Liver (tissue), 3 donors: Measurements from ENCODE around the gene ZMYND10.

ENCODE experiments used
- NR2F2 ChIP-seq: IDR thresholded peaks from 2 replicates; pipeline ENCODE4 v1.6.1; 2016; ENCODE audit warnings: antibody characterized with exemption
- RXRA ChIP-seq, 2 donors: IDR thresholded peaks; 2 replicates each; pipeline ENCODE4 v1.6.1; 2017 to 2018; ENCODE audit warnings: antibody characterized with exemption in 2 of 2, mild to moderate bottlenecking in 1 of 2
- SP1 ChIP-seq: IDR thresholded peaks from 2 replicates; pipeline ENCODE4 v1.6.1; 2018; ENCODE audit warnings: antibody characterized with exemption, mild to moderate bottlenecking
- TAF1 ChIP-seq: conservative IDR thresholded peaks from 2 replicates; pipeline ENCODE4 v1.6.1; 2016; ENCODE audit warnings: antibody characterized with exemption, mild to moderate bottlenecking
- TF ChIP-seq, protein P1 (sequence below): fragments of 150-350 bp; IDR thresholded peaks from 2 replicates; pipeline ENCODE4 v1.5.1; 2017; ENCODE audit warnings: improper control_type of control experiment, low read depth, low read length; ENCODE audit not compliant: missing input control
- TF ChIP-seq, protein P2 (sequence below): IDR thresholded peaks from 2 replicates; pipeline ENCODE4 v1.6.1; 2016; ENCODE audit warnings: antibody characterized with exemption, mild to moderate bottlenecking
- donor health status: healthy.
- donor health status: healthy.

DNA sequence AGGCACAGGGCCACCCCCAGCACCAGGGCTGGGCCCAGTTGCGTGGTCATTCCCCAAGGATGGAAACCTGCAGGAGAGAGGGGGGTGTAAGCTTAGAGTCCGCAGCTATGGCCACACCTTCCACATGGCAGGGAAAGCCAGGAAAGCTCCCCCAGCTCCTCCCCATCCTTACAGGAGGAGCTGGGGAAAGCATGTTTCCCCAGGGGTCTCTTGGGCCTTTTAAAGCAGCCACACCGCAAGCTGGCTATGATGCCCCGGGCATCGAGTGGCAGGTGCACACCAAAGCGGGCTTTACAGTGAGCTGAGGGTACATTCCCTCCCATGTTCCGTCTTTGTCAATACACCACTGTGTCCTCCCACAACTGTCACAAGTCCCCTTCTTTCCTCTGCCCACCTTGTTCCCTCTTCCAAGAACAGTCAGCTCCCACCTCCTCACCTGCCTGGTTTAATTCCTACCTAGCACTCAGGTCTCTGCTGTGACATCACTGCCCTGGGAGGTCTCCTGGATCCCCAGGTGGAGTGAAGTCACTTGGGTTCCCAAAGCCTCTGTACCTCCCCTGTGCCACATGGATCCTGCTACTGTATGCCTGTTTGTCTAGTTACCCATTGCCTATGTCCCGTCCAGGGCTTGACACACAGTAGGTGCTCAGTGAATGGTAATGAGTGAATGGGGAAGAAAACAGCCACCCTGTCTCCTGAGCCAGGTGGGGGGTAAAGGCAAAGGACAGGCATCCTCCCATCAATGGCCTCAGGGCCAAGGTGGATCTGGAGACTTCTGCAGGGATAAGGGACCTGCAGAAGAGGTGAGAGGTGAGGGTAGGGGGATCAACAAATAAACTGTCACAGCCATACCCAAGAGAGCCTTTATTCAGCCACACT lies 49.7 kb downstream of the ZMYND10 start:
- no peak for TF ChIP-seq RXRA (IDR thresholded peaks at IDR 0.05)
- TF ChIP-seq, protein P1, sequence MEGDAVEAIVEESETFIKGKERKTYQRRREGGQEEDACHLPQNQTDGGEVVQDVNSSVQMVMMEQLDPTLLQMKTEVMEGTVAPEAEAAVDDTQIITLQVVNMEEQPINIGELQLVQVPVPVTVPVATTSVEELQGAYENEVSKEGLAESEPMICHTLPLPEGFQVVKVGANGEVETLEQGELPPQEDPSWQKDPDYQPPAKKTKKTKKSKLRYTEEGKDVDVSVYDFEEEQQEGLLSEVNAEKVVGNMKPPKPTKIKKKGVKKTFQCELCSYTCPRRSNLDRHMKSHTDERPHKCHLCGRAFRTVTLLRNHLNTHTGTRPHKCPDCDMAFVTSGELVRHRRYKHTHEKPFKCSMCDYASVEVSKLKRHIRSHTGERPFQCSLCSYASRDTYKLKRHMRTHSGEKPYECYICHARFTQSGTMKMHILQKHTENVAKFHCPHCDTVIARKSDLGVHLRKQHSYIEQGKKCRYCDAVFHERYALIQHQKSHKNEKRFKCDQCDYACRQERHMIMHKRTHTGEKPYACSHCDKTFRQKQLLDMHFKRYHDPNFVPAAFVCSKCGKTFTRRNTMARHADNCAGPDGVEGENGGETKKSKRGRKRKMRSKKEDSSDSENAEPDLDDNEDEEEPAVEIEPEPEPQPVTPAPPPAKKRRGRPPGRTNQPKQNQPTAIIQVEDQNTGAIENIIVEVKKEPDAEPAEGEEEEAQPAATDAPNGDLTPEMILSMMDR = no peak
- TF ChIP-seq, protein P2, sequence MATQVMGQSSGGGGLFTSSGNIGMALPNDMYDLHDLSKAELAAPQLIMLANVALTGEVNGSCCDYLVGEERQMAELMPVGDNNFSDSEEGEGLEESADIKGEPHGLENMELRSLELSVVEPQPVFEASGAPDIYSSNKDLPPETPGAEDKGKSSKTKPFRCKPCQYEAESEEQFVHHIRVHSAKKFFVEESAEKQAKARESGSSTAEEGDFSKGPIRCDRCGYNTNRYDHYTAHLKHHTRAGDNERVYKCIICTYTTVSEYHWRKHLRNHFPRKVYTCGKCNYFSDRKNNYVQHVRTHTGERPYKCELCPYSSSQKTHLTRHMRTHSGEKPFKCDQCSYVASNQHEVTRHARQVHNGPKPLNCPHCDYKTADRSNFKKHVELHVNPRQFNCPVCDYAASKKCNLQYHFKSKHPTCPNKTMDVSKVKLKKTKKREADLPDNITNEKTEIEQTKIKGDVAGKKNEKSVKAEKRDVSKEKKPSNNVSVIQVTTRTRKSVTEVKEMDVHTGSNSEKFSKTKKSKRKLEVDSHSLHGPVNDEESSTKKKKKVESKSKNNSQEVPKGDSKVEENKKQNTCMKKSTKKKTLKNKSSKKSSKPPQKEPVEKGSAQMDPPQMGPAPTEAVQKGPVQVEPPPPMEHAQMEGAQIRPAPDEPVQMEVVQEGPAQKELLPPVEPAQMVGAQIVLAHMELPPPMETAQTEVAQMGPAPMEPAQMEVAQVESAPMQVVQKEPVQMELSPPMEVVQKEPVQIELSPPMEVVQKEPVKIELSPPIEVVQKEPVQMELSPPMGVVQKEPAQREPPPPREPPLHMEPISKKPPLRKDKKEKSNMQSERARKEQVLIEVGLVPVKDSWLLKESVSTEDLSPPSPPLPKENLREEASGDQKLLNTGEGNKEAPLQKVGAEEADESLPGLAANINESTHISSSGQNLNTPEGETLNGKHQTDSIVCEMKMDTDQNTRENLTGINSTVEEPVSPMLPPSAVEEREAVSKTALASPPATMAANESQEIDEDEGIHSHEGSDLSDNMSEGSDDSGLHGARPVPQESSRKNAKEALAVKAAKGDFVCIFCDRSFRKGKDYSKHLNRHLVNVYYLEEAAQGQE = no peak
- TF ChIP-seq SP1 = no peak
- TF ChIP-seq TAF1 = no peak
- TF ChIP-seq NR2F2 = no peak
